Lung (tissue), 12 donors: ENCODE measurements around the gene AOAH. TPM values are rescaled to one million over a fixed set of nuclear protein-coding genes. Genes with fewer than 3 reads are reported as not detected.

Experiments used
- ATAC-seq: fragments of 200-7000 bp; cut with Tn5 transposase; one replicate; pipeline ENCODE4 v1.9.1; 2020; ENCODE audit warnings: moderate number of reproducible peaks; ENCODE audit not compliant: insufficient read depth, low FRiP score
- DNase-seq, 3 donors: peaks; one replicate each; pipeline ENCODE4 v3.0.0-alpha.2; 2013 to 2017
- H3K27ac ChIP-seq, 2 donors: one replicate each; pipeline ENCODE4 v1.5.1; 2013; ENCODE audit warnings: mild to moderate bottlenecking in 2 of 2, moderate library complexity in 2 of 2, control low read depth in 1 of 2, inconsistent platforms in 1 of 2, low read depth in 1 of 2, low read length in 1 of 2
- H3K27me3 ChIP-seq, 3 donors: one replicate each; pipeline ENCODE4 v1.5.1; 2013; ENCODE audit warnings: low read length in 2 of 3; ENCODE audit not compliant: control insufficient read depth in 3 of 3, insufficient read depth in 3 of 3
- H3K36me3 ChIP-seq, 4 donors: one replicate each; pipeline ENCODE4 v1.5.1; 2013; ENCODE audit warnings: low read length in 4 of 4, mild to moderate bottlenecking in 1 of 4, moderate library complexity in 1 of 4; ENCODE audit not compliant: control insufficient read depth in 4 of 4, insufficient read depth in 4 of 4
- H3K4me1 ChIP-seq, 5 donors: one replicate each; pipeline ENCODE4 v1.5.1; 2013; ENCODE audit warnings: low read length in 5 of 5, mild to moderate bottlenecking in 2 of 5, moderate library complexity in 1 of 5; ENCODE audit not compliant: control insufficient read depth in 5 of 5, insufficient read depth in 5 of 5
- H3K4me3 ChIP-seq: one replicate; pipeline ENCODE4 v1.5.1; 2013; ENCODE audit warnings: mild to moderate bottlenecking, control low read depth, moderate library complexity
- H3K9ac ChIP-seq, 2 donors: one replicate each; pipeline ENCODE4 v1.5.1; 2013; ENCODE audit warnings: low read length in 2 of 2, control low read depth in 1 of 2; ENCODE audit not compliant: insufficient read depth in 1 of 2
- H3K9me3 ChIP-seq, 4 donors: one replicate each; pipeline ENCODE4 v1.5.1; 2013; ENCODE audit warnings: low read length in 3 of 4, mild to moderate bottlenecking in 1 of 4, moderate library complexity in 1 of 4; ENCODE audit not compliant: control insufficient read depth in 4 of 4, insufficient read depth in 3 of 4
- CTCF ChIP-seq: IDR thresholded peaks from 2 replicates; pipeline ENCODE4 v1.5.1; 2012; ENCODE audit warnings: mild to moderate bottlenecking; ENCODE audit errors: control extremely low read depth, extremely low read depth
- WGBS, 2 donors: extraction: QIAGEN DNeasy Blood & Tissue Kit; methylation state at CpG; one replicate each; pipeline ENCODE4 v1.1.7; 2013; 5-methylcytosine and 5-hydroxymethylcytosine counted together
- polyA plus RNA-seq, 2 donors: library from polyadenylated mRNA; stranded (reverse); fragments of 200-250 nt; gene quantifications; one replicate each; pipeline ENCODE4 v1.2.1, GENCODE V29; 2013
- total RNA-seq, 2 donors: library from RNA; depleted of rRNA in 1 of 2; stranded (reverse); fragments of >200 nt in 1 of 2; gene quantifications; one replicate each; pipeline ENCODE4 v1.2.1, GENCODE V29; 2014 to 2021
- donor health status: control.
- donor health status: control.
- donor health status: Bipolar disorder and iron deficiency.
- donor health status: healthy.
- donor health status: DM: yes; HTN: yes; CAD: no.

Gene AOAH
- total and polyA plus RNA-seq, 4 donors = 4.7 to 36.4 (median 29.0) TPM

GRCh38 chr7:36637417-36637816 is 86.9 kb downstream of the AOAH start:
- no peak overlapping the region for H3K4me3 ChIP-seq
- no peaks in the 10 kb centered on the region for H3K9me3 ChIP-seq
- H3K27ac ChIP-seq = no peak overlapping the region
- peaks cover 0 to 7% (median 0%) of the 10 kb centered on the region in 5 donors for H3K4me1 ChIP-seq
- no peaks in the 10 kb centered on the region for H3K27me3 ChIP-seq
- WGBS, 2 donors = 60 to 67% methylated on average over 4 of the region's 4 CpGs
- ATAC-seq (no peak), DNase-seq (no peak)
- no peak for TF ChIP-seq CTCF
- H3K36me3 ChIP-seq = no peaks in the 10 kb centered on the region
- H3K9ac ChIP-seq = no peak overlapping the region

DNA sequence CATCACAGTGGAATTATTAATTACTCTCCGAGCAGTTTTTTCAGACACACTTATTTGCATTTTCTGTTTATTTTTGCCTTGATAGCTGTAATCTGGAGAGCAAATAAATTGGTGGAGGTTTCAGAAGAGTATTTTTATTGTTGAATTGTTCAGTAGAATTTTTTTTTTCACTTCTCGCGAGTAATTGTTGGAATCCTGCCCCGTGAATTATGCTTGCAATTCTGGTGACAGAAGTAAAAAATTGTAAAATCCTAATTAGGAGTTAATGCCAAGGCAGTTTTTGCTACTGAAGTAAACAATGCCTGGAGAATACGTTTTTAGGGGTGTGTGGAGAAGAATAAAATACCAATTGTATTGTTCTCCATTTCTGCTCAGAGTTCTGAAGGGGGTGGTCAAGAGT is 88.2 kb downstream of the AOAH start:
- H3K27me3 ChIP-seq = no peaks in the 10 kb centered on the region
- H3K27ac ChIP-seq = no peak overlapping the region
- ATAC-seq (no peak), DNase-seq (no peak)
- peaks cover 0 to 7% (median 0%) of the 10 kb centered on the region in 5 donors for H3K4me1 ChIP-seq
- no peaks in the 10 kb centered on the region for H3K9me3 ChIP-seq
- TF ChIP-seq CTCF = no peak
- H3K36me3 ChIP-seq = no peaks in the 10 kb centered on the region
- 79 to 85% methylated on average over 5 of the region's 5 CpGs for WGBS, 2 donors
- no peak overlapping the region for H3K4me3 ChIP-seq
- H3K9ac ChIP-seq = no peak overlapping the region

GRCh38 chr7:36635091-36635490 is 89.2 kb downstream of the AOAH start:
- Histone ChIP-seq H3K36me3 (no peaks in the 10 kb centered on the region), H3K27me3 (no peaks in the 10 kb centered on the region), H3K4me3 (no peak overlapping the region), H3K9me3 (no peaks in the 10 kb centered on the region), H3K4me1 (peaks cover 0 to 7% (median 0%) of the 10 kb centered on the region in 5 donors), H3K9ac (no peak overlapping the region), H3K27ac (no peak overlapping the region)
- DNase-seq (no peak), ATAC-seq (no peak)
- no peak for TF ChIP-seq CTCF
- WGBS, 2 donors = 75 to 84% methylated on average over 3 of the region's 3 CpGs

- no peak overlapping the region for H3K9ac ChIP-seq
- H3K4me1 ChIP-seq = peaks cover 0 to 7% (median 0%) of the 10 kb centered on the region in 5 donors
- H3K27me3 ChIP-seq = no peaks in the 10 kb centered on the region
- no peak overlapping the region for H3K27ac ChIP-seq
- H3K9me3 ChIP-seq = peaks cover 0 to 2% (median 0%) of the 10 kb centered on the region in 4 donors
- WGBS, 2 donors = 91 to 94% methylated on average over 9 of the region's 9 CpGs
- H3K36me3 ChIP-seq = no peaks in the 10 kb centered on the region
- no peak for DNase-seq
- no peak for TF ChIP-seq CTCF
- no peak for ATAC-seq
- H3K4me3 ChIP-seq = no peak overlapping the region
Measured at GRCh38 chr7:36633377-36633776, 90.9 kb downstream of the AOAH start.
